ENCODE data around the gene ABCA1. TPM values are rescaled to one million over a fixed set of nuclear protein-coding genes. Genes with fewer than 3 reads are reported as not detected.

Gene ABCA1
- total and polyA plus RNA-seq, 2 of the 13 experiments (the other 11 are each of a cell fraction or from before 2014, with no cell fraction given), result 26.8 to 63.8 TPM

DNA sequence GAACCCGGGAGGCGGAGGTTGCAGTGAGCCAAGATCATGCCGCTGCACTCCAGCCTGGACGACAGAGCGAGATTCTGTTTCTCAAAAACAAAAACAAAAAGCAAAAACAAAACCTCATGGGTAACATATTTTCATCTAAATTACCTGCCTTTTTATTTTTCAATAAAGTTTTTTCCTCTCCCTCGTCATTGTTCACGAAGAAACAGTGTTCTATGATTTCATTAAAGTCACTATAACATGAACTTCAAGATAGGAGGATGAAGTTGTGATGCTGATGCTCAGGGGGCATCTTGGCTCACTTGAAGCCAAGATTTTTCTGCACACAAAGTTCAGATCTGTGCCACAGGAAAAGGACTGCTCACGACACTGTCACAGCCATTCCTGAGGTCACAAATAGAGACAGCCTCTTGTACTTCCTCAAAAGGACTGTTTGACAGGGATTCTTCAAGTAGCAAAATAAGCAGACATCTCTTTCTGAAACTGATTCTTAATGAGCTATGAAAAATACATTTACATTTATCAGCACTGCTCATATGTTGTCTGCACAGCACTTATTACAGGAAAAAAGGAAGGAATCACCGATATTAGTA is 147.9 kb downstream of the ABCA1 start:
- H3K4me1 ChIP-seq (ENCODE audit: insufficient read depth, low read length), result no peaks in the 10 kb centered on the region
- H2AFZ ChIP-seq (ENCODE audit: low read length), result no peak overlapping the region
- in situ Hi-C loops (cut with HindIII; ENCODE audit: extremely low pct_ligation_motif_present, low pct_unique_long_range_greater_than_20kb) (no loop called here), intact Hi-C loops (cut with micrococcal nuclease; ENCODE audit: unreplicated experiment) (loop anchor here (10.0 kb wide), 1 partner anchor 635 kb away; no protein-coding TSS in a partner anchor)
- no peaks in the 10 kb centered on the region for H3K9me3 ChIP-seq (ENCODE audit: low read length)
- ChIA-PET POLR2A (no interaction called here), CTCF (ENCODE audit: low intra/inter-chr PET ratio, low total read pairs) (no interaction called here)
- no peaks in the 10 kb centered on the region for H3K27me3 ChIP-seq (ENCODE audit: control insufficient read depth in 1 of 2, insufficient read depth in 2 of 2, low read length in 2 of 2)
- ATAC-seq (no peak), DNase-seq (ENCODE audit: low spot score) (no peak), FAIRE-seq (no peak)
- TF ChIP-seq AGO2 (optimal IDR thresholded peaks at IDR 0.05; ENCODE audit: low read depth, low read length), result peak; percentile 31
- TF ChIP-seq FOXP1 (IDR thresholded peaks at IDR 0.05), result no peak
- TF ChIP-seq FOXP1 (CRISPR knock-in tag; IDR thresholded peaks at IDR 0.05), result no peak
- no peaks in the 10 kb centered on the region for H3K79me2 ChIP-seq (ENCODE audit: insufficient read depth, low read length)
- H3K4me2 ChIP-seq (ENCODE audit: low read depth, low read length), result no peak overlapping the region
- 96% methylated on average over 9 of the region's 9 CpGs for WGBS (ENCODE audit: low lambda C conversion rate)
- peaks cover 12 to 27% of the 10 kb centered on the region in 2 experiments for H3K36me3 ChIP-seq (replicated peaks in 1 of 2; ENCODE audit: control insufficient read depth in 1 of 2, insufficient read depth in 2 of 2, low read length in 2 of 2)
- no TSS peak for BruUV-seq (replicated peaks)
- no peak overlapping the region for H3K4me3 ChIP-seq (replicated peaks in 1 of 3; ENCODE audit: insufficient read depth in 1 of 3, low read depth in 2 of 3, low read length in 3 of 3)
- no peak overlapping the region for H3K9ac ChIP-seq (ENCODE audit: insufficient read depth, low read depth, low read length)
- H3K27ac ChIP-seq (ENCODE audit: extremely low read length, insufficient read depth, low read length), result no peak overlapping the region
- H4K20me1 ChIP-seq (ENCODE audit: insufficient read depth, low read length), result no peaks in the 10 kb centered on the region

DNA sequence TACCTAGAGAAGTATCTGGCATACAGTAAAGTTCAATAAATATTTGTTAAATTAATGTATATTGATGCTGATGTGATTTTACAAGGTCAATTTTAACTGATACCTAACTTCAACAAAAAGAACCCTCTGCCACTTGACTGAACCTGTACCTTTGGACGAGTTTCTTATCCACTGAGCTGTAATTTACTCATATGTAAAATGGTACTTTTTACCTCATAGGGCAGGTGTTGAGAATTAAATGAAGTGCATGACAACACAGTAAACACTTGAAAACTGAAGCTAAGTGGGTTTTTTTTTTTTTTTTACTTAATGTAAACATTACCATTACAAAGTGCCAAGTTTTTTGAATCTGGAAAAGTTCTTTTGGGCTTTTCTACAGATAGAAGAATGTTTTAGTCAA is 148.6 kb downstream of the ABCA1 start:
- no TSS peak for BruUV-seq (replicated peaks)
- ATAC-seq, result no peak
- Histone ChIP-seq H3K4me3 (replicated peaks in 1 of 3; ENCODE audit: insufficient read depth in 1 of 3, low read depth in 2 of 3, low read length in 3 of 3) (no peak overlapping the region), H3K36me3 (replicated peaks in 1 of 2; ENCODE audit: control insufficient read depth in 1 of 2, insufficient read depth in 2 of 2, low read length in 2 of 2) (peaks cover 8 to 20% of the 10 kb centered on the region in 2 experiments), H4K20me1 (ENCODE audit: insufficient read depth, low read length) (no peaks in the 10 kb centered on the region), H3K4me1 (ENCODE audit: insufficient read depth, low read length) (no peaks in the 10 kb centered on the region), H3K27ac (ENCODE audit: extremely low read length, insufficient read depth, low read length) (no peak overlapping the region), H3K4me2 (ENCODE audit: low read depth, low read length) (no peak overlapping the region), H2AFZ (ENCODE audit: low read length) (no peak overlapping the region), H3K79me2 (ENCODE audit: insufficient read depth, low read length) (no peaks in the 10 kb centered on the region), H3K27me3 (ENCODE audit: control insufficient read depth in 1 of 2, insufficient read depth in 2 of 2, low read length in 2 of 2) (no peaks in the 10 kb centered on the region), H3K9ac (ENCODE audit: insufficient read depth, low read depth, low read length) (no peak overlapping the region), H3K9me3 (ENCODE audit: low read length) (no peaks in the 10 kb centered on the region)
- no peak for DNase-seq (ENCODE audit: low spot score)
- 100% methylated on average over 1 of the region's 1 CpG for WGBS (ENCODE audit: low lambda C conversion rate)
- ChIA-PET CTCF (ENCODE audit: low intra/inter-chr PET ratio, low total read pairs) (no interaction called here), POLR2A (no interaction called here)
- in situ Hi-C loops (cut with HindIII; ENCODE audit: extremely low pct_ligation_motif_present, low pct_unique_long_range_greater_than_20kb), result no loop called here
- intact Hi-C loops (cut with micrococcal nuclease; ENCODE audit: unreplicated experiment), result no loop called here
- no peak for FAIRE-seq
- TF ChIP-seq PHF21A (CRISPR knock-in tag; IDR thresholded peaks at IDR 0.05) (no peak), HOXA9 (CRISPR knock-in tag; IDR thresholded peaks at IDR 0.05; ENCODE audit: borderline replicate concordance) (no peak), KDM6A (CRISPR knock-in tag; IDR thresholded peaks at IDR 0.05; ENCODE audit: low read depth) (no peak), SRY (CRISPR knock-in tag; IDR thresholded peaks at IDR 0.05) (no peak), KDM3A (CRISPR knock-in tag; IDR thresholded peaks at IDR 0.05; ENCODE audit: low read depth) (no peak)
- TF ChIP-seq, protein P1, sequence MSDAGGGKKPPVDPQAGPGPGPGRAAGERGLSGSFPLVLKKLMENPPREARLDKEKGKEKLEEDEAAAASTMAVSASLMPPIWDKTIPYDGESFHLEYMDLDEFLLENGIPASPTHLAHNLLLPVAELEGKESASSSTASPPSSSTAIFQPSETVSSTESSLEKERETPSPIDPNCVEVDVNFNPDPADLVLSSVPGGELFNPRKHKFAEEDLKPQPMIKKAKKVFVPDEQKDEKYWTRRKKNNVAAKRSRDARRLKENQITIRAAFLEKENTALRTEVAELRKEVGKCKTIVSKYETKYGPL (CRISPR knock-in tag; IDR thresholded peaks at IDR 0.05), result no peak
- TF ChIP-seq, protein P2, sequence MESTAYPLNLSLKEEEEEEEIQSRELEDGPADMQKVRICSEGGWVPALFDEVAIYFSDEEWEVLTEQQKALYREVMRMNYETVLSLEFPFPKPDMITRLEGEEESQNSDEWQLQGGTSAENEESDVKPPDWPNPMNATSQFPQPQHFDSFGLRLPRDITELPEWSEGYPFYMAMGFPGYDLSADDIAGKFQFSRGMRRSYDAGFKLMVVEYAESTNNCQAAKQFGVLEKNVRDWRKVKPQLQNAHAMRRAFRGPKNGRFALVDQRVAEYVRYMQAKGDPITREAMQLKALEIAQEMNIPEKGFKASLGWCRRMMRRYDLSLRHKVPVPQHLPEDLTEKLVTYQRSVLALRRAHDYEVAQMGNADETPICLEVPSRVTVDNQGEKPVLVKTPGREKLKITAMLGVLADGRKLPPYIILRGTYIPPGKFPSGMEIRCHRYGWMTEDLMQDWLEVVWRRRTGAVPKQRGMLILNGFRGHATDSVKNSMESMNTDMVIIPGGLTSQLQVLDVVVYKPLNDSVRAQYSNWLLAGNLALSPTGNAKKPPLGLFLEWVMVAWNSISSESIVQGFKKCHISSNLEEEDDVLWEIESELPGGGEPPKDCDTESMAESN (CRISPR knock-in tag; conservative IDR thresholded peaks at IDR 0.05), result no peak
